GM12892 (cell line): ENCODE measurements around the gene ADAMTS15.

Experiments
- DNase-seq: peaks from one replicate; pipeline ENCODE4 v3.0.0; 2011; ENCODE audit not compliant: insufficient read length
- FAIRE-seq: peaks from 2 replicates; lab custom pipeline; 2011; peaks lifted over from hg19 to GRCh38; lab: Jason Lieb, UNC
- POLR2A ChIP-seq: IDR thresholded peaks from 2 replicates; pipeline ENCODE4 v1.6.1; 2011; ENCODE audit warnings: low read depth, low read length, control low read depth
- POLR2AphosphoS5 ChIP-seq: IDR thresholded peaks from 2 replicates; pipeline ENCODE4 v1.6.1; 2011; ENCODE audit warnings: low read depth, low read length, control low read depth
- TAF1 ChIP-seq: IDR thresholded peaks from 2 replicates; pipeline ENCODE4 v1.6.1; 2011; ENCODE audit warnings: low read depth, mild to moderate bottlenecking, control low read depth, low read length, borderline replicate concordance

ADAMTS15 gene

GRCh38 chr11:130525307-130525706 lies 76.9 kb downstream of the ADAMTS15 start:
- FAIRE-seq, result no peak
- no peak for TF ChIP-seq TAF1
- no peak for TF ChIP-seq POLR2AphosphoS5
- no peak for TF ChIP-seq POLR2A
- no peak for DNase-seq
